SU-DHL-6 (cell line): ENCODE measurements around the gene SPINDOC.
"Not testable (repeated sequence)": the region's sequence is repeated elsewhere in the genome, so short reads cannot be mapped to it uniquely, and the experiment has no call there.

Experiments used
- H2AFZ ChIP-seq: fragments of 200-600 bp; sonication (generic); 2 replicates; pipeline ENCODE4 v1.6.1; 2014; ENCODE audit warnings: low read depth, mild to moderate bottlenecking, moderate library complexity, mixed read lengths, antibody characterized with exemption, low read length; ENCODE audit not compliant: severe bottlenecking
- H3F3A ChIP-seq: fragments of 200-600 bp; shearing (Covaris generic); 2 replicates; pipeline ENCODE4 v1.6.0; 2016; ENCODE audit warnings: antibody characterized with exemption, mild to moderate bottlenecking; ENCODE audit not compliant: insufficient read depth
- H3K27ac ChIP-seq: fragments of 200-600 bp; sonication (generic); 2 replicates; pipeline ENCODE4 v1.5.1; 2016; ENCODE audit warnings: low read depth, mild to moderate bottlenecking, low read length, moderate library complexity, mixed read lengths
- H3K27me3 ChIP-seq: fragments of 200-600 bp; sonication (generic), shearing (Covaris generic); 2 replicates; pipeline ENCODE4 v1.6.0; 2014; ENCODE audit warnings: mild to moderate bottlenecking, low read length
- H3K36me3 ChIP-seq: fragments of 200-600 bp; sonication (generic); 2 replicates; pipeline ENCODE4 v1.6.1; 2014; ENCODE audit warnings: mild to moderate bottlenecking, low read length, mixed read lengths
- H3K4me2 ChIP-seq: fragments of 300-600, 200-600 bp; shearing (Covaris generic), sonication (generic); 2 replicates; pipeline ENCODE4 v1.6.0; 2014; ENCODE audit warnings: low read length, low read depth, mild to moderate bottlenecking; ENCODE audit not compliant: poor library complexity, severe bottlenecking
- H3K4me3 ChIP-seq: fragments of 200-600 bp; sonication (generic); 2 replicates; pipeline ENCODE4 v1.5.1; 2014; ENCODE audit warnings: antibody characterized with exemption, low read length, mild to moderate bottlenecking, mixed read lengths; ENCODE audit not compliant: insufficient read depth, poor library complexity, severe bottlenecking
- H3K79me2 ChIP-seq: fragments of 200-600 bp; sonication (generic); 2 replicates; pipeline ENCODE4 v1.6.1; 2014; ENCODE audit warnings: mild to moderate bottlenecking, low read length, moderate library complexity; ENCODE audit not compliant: insufficient read depth
- H3K9ac ChIP-seq: fragments of 200-600 bp; sonication (generic); 2 replicates; pipeline ENCODE4 v1.7.0; 2014; ENCODE audit warnings: mild to moderate bottlenecking, low read length
- H3K9me2 ChIP-seq: fragments of 200-600 bp; sonication (generic); replicated peaks from 2 replicates; pipeline ENCODE4 v1.6.1; 2014; ENCODE audit warnings: low read length; ENCODE audit not compliant: insufficient read depth
- H3K9me3 ChIP-seq: fragments of 200-600 bp; sonication (generic); 2 replicates; pipeline ENCODE4 v1.6.1; 2014; ENCODE audit warnings: low read length, mixed read lengths; ENCODE audit not compliant: insufficient read depth
- H4K20me1 ChIP-seq: fragments of 200-600 bp; sonication (generic); 2 replicates; pipeline ENCODE4 v1.6.1; 2014; ENCODE audit warnings: low read depth, mild to moderate bottlenecking, antibody characterized with exemption, low read length, moderate library complexity, mixed read lengths
- EZH2phosphoT487 ChIP-seq: fragments of 200-600 bp; sonication (generic), shearing (Covaris generic); conservative IDR thresholded peaks from 2 replicates; pipeline ENCODE4 v1.6.1; 2018; ENCODE audit warnings: mild to moderate bottlenecking, antibody characterized with exemption, low read length, moderate library complexity, mixed read lengths
- TF ChIP-seq, protein P1 (sequence below): fragments of 200-600 bp; sonication (generic); IDR thresholded peaks from one replicate; pipeline ENCODE4 v1.5.1; 2017; ENCODE audit warnings: antibody characterized with exemption, mild to moderate bottlenecking, low read length, moderate library complexity; ENCODE audit not compliant: insufficient read depth, poor library complexity, severe bottlenecking

The SPINDOC gene

DNA sequence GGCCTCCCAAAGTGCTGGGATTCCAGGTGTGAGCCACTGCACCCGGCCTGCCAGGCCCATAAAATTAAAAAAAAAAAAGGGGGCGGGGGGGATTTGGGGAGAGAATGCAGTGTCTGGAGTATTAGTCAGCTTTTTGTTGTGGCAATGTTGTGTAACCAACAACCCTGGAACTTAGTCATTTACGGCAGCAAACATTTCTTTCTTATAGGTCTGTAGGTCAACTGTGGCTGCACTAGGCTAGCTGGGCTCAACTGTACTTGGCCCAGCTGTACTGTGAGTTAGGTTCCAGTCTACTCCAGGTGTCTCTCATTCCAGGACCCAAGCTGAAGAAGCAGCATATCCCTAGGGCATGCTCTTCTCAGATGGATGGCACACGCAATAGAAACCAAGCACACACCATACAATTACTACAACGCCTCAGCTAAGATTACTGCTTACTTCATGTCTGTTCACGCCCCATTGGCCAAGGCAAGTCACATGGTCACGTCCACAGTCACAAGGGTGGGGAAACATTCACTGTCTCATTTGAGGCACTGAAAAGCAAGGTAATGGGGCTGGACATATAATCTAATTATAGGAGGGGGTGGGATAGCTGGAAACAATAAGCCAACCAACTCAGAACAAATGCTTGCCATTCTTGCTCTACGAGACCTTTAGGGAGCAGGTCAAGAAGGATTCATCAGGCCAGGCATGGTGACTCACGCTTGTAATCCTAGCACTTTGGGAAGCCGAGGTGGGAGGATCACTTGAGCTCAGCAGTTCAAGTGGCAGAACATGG, 10.4 kb upstream of the SPINDOC start:
- H3K4me2 ChIP-seq = no peak overlapping the region
- H3K79me2 ChIP-seq = no peaks in the 10 kb centered on the region
- no peak overlapping the region for H2AFZ ChIP-seq
- no peak for TF ChIP-seq EZH2phosphoT487
- TF ChIP-seq, protein P1, sequence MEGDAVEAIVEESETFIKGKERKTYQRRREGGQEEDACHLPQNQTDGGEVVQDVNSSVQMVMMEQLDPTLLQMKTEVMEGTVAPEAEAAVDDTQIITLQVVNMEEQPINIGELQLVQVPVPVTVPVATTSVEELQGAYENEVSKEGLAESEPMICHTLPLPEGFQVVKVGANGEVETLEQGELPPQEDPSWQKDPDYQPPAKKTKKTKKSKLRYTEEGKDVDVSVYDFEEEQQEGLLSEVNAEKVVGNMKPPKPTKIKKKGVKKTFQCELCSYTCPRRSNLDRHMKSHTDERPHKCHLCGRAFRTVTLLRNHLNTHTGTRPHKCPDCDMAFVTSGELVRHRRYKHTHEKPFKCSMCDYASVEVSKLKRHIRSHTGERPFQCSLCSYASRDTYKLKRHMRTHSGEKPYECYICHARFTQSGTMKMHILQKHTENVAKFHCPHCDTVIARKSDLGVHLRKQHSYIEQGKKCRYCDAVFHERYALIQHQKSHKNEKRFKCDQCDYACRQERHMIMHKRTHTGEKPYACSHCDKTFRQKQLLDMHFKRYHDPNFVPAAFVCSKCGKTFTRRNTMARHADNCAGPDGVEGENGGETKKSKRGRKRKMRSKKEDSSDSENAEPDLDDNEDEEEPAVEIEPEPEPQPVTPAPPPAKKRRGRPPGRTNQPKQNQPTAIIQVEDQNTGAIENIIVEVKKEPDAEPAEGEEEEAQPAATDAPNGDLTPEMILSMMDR = no peak
- no peaks in the 10 kb centered on the region for H3K36me3 ChIP-seq
- H3K9me2 ChIP-seq = no peaks in the 10 kb centered on the region
- H3F3A ChIP-seq = no peaks in the 10 kb centered on the region
- H3K27me3 ChIP-seq = no peaks in the 10 kb centered on the region
- H3K9ac ChIP-seq = no peak overlapping the region
- H3K4me3 ChIP-seq = no peak overlapping the region
- no peak overlapping the region for H3K27ac ChIP-seq
- no peaks in the 10 kb centered on the region for H3K9me3 ChIP-seq
- H4K20me1 ChIP-seq = no peaks in the 10 kb centered on the region

DNA sequence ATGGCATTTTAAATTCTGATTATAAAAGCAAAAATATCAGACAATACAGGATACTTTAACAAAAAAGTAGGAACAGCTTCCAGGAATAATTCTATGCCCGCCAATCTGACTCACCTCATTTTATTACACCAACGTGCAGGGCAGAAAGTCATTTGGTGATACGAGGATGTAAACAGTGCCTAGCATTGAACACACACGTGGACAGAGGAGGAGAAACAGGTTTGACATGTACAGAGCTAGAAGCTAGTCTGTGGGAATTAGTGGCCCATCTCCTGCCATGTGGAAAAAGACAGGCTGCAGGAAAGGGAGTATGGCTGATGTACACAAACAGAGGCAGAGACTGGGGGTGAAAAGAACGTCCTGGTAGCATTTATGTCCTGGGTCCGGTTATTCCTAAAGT, 9.0 kb upstream of the SPINDOC start:
- Histone ChIP-seq H3F3A (no peaks in the 10 kb centered on the region), H3K4me2 (no peak overlapping the region), H3K36me3 (no peaks in the 10 kb centered on the region), H3K79me2 (no peaks in the 10 kb centered on the region), H3K27me3 (no peaks in the 10 kb centered on the region), H3K4me3 (no peak overlapping the region), H3K9me3 (no peaks in the 10 kb centered on the region), H2AFZ (no peak overlapping the region), H4K20me1 (no peaks in the 10 kb centered on the region), H3K9me2 (no peaks in the 10 kb centered on the region), H3K9ac (no peak overlapping the region), H3K27ac (no peak overlapping the region)
- TF ChIP-seq, protein P1 = no peak
- TF ChIP-seq EZH2phosphoT487 = no peak

DNA sequence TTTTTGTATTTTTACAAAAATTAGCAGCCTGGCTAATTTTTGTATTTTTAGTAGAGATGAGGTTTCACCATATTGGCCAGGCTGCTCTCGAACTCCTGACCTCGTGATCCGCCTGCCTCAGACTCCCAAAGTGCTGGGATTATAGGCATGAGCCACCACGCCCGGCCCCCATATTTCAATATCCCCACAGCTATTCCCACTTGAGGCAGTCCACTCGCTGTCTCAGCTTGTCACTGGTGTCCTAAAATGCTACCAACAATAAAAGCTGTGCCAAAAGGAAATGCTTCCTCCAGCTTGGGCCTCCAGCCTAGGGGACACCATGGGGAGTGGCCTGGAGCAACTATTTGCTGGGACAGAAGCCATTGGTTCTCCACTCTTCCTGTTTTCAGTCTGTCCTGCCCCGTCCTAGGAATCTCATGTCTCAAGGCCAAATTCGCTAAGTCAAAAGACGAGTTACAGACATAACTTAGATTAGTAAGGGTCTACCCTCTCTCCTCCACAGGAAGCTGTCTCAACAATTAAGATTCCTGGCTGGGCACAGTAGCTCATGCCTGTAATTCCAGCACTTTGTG, 7.3 kb upstream of the SPINDOC start:
- no peaks in the 10 kb centered on the region for H3K9me2 ChIP-seq
- no peaks in the 10 kb centered on the region for H3F3A ChIP-seq
- no peak overlapping the region for H3K27ac ChIP-seq
- H4K20me1 ChIP-seq = no peaks in the 10 kb centered on the region
- H3K4me2 ChIP-seq = no peak overlapping the region
- H3K36me3 ChIP-seq = no peaks in the 10 kb centered on the region
- TF ChIP-seq, protein P1 = no peak
- TF ChIP-seq EZH2phosphoT487 = no peak
- no peaks in the 10 kb centered on the region for H3K79me2 ChIP-seq
- H3K27me3 ChIP-seq = no peaks in the 10 kb centered on the region
- H3K9ac ChIP-seq = no peak overlapping the region
- H2AFZ ChIP-seq = no peak overlapping the region
- no peaks in the 10 kb centered on the region for H3K9me3 ChIP-seq
- no peak overlapping the region for H3K4me3 ChIP-seq

DNA sequence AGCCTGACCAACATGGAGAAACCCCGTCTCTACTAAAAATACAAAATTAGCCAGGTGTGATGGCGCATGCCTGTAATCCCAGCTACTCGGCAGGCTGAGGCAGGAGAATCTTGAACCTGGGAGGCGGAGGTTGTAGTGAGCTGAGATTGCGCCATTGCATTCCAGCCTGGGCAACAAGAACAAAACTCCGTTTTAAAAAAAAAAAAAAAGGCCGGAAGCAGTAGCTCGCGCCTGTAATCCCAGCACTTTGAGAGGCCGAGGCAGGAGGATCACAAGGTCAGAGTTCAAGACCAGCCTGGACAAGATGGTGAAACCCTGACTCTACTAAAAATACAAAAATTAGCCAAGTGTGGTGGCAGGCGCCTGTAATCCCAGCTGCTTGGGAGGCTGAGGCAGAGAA, 2.9 kb upstream of the SPINDOC start:
- H3F3A ChIP-seq, H3K9ac ChIP-seq, H3K9me3 ChIP-seq, H4K20me1 ChIP-seq, H3K4me2 ChIP-seq, H3K27me3 ChIP-seq, H3K9me2 ChIP-seq, H3K27ac ChIP-seq, H3K36me3 ChIP-seq, H3K4me3 ChIP-seq, H2AFZ ChIP-seq: not testable (repeated sequence)
- peaks cover 19% of the 10 kb centered on the region for H3K79me2 ChIP-seq
